WERI-Rb-1 (cell line): ENCODE data around the gene AQR.

Experiments
- DNase-seq: peaks from one replicate; pipeline ENCODE4 v3.0.0-alpha.2; 2020
- H3K27ac ChIP-seq: fragments of 250-450 bp; sonication (Bioruptor Pico); 2 replicates; pipeline ENCODE4 v1.5.1; 2020; ENCODE audit warnings: mild to moderate bottlenecking, moderate library complexity
- H3K27me3 ChIP-seq: fragments of 250-450 bp; sonication (Bioruptor Pico); 2 replicates; pipeline ENCODE4 v1.5.1; 2021; ENCODE audit warnings: mild to moderate bottlenecking, low read depth, moderate library complexity; ENCODE audit not compliant: insufficient read depth, severe bottlenecking
- H3K36me3 ChIP-seq: fragments of 250-450 bp; sonication (Bioruptor Pico); 2 replicates; pipeline ENCODE4 v1.5.1; 2020; ENCODE audit warnings: mild to moderate bottlenecking, moderate library complexity
- H3K4me3 ChIP-seq: 2 replicates; pipeline ENCODE4 v1.5.1; 2011; ENCODE audit warnings: low read depth, mild to moderate bottlenecking, control low read depth, low read length
- H3K9me3 ChIP-seq: fragments of 250-450 bp; sonication (Bioruptor Pico); 2 replicates; pipeline ENCODE4 v1.5.1; 2021; ENCODE audit warnings: mild to moderate bottlenecking, moderate library complexity; ENCODE audit not compliant: severe bottlenecking
- CTCF ChIP-seq: IDR thresholded peaks from 2 replicates; pipeline ENCODE4 v1.5.1; 2011; ENCODE audit warnings: low read depth, mild to moderate bottlenecking, control low read depth, inconsistent platforms, low read length

AQR gene

DNA sequence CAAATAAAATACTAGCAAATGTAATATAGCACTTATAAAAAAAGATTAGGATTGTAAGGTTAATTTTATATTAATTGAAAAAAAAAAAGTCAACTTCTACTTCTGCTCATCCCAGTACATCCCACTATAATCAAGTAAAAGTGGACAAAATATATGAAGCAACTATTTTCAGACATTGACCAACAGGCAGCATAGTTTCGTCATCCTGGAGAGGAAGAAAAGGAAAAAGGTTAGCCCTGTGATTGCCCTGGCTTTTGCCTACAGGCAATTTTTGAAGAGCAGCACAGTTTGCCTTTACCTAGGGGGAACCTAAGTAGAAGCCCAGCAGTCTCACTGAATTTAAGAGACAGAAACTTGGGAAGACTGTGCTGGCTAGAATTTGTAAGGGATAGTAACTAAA is 121.9 kb downstream of the AQR start:
- Histone ChIP-seq H3K27me3 (no peaks in the 10 kb centered on the region), H3K4me3 (no peak overlapping the region), H3K9me3 (no peaks in the 10 kb centered on the region), H3K36me3 (no peaks in the 10 kb centered on the region), H3K27ac (no peak overlapping the region)
- no peak for DNase-seq
- no peak for TF ChIP-seq CTCF

- Histone ChIP-seq H3K27ac (no peak overlapping the region), H3K4me3 (no peak overlapping the region), H3K27me3 (no peaks in the 10 kb centered on the region), H3K9me3 (no peaks in the 10 kb centered on the region), H3K36me3 (no peaks in the 10 kb centered on the region)
- no peak for TF ChIP-seq CTCF
- DNase-seq = no peak
Observed at GRCh38 chr15:34841262-34841725, 128.2 kb downstream of the AQR start.

- Histone ChIP-seq H3K4me3 (no peak overlapping the region), H3K9me3 (peaks cover 6% of the 10 kb centered on the region), H3K36me3 (no peaks in the 10 kb centered on the region), H3K27me3 (no peaks in the 10 kb centered on the region), H3K27ac (no peak overlapping the region)
- no peak for DNase-seq
- TF ChIP-seq CTCF = no peak
Observed at GRCh38 chr15:34838282-34838681, 131.3 kb downstream of the AQR start.

DNA sequence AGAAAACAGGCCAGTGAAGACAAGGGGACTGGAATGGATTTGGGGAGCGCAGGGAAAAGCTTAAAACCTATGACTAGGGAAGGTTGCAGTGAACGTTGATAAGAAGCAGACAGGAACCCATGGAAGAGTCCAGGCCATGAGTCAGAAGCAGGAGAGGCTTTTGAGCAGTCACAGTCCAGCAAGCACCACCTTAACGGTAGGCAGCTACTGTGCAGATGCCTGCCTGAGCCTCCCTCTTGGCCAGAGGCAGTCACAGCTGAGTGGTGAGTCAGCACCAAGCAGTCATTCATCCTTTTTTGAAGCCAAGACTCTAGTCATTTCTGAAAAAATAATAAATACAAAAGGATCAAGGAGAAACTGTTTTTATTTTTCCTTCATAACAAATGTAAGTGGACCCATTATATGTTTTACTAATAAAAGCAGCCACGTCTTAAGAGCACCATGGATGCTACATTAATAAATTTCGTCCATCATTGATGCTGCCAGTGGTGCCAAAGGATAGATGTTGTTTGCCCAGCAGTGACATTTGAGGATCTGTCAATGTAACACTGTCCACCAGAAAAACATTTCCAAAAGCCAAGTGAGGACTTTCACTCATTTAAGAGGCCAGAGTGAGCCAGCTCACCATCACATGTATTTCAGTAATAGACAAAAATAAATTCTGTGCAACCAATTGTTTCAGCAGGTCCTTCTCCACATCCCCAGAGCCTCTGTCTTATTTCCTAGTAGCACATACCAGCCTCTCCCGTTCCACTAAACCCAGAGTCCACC is 132.1 kb downstream of the AQR start:
- no peak for TF ChIP-seq CTCF
- H3K9me3 ChIP-seq = peaks cover 10% of the 10 kb centered on the region
- DNase-seq = no peak

DNA sequence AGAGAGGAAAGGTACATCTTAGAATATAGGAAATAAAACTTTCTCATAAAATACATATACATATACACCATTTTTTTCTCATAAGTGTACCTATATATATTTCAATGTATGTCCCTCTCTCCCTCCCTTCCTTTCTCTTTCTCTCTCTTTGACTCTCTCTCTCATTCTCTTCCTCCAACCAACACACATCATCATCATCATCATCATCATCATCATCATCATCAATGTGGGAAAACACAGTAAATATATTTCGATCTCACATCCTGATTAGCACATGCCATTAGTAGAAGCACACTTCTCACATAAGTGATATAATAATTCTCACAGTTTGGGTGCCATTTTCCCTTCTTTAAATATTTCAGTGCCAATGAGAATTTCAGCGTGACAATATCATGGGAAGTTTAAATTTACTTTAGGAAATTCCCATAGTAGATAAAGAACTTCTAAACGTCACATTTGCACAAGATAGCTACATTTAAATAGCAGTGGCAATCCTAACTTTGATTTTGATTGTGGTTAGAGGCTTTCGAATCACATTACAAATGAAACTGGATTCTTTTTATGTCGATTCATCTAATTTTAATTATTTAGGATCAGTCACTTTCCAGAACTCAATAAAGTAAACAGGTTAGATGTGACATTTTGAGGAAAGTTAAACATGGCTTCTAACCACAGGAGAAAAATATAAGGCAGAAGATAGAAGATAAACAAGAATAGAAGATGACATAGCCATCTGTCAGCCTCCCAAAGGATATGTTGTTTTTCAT is 141.2 kb downstream of the AQR start:
- DNase-seq = no peak
- Histone ChIP-seq H3K9me3 (peaks cover 4% of the 10 kb centered on the region), H3K36me3 (no peaks in the 10 kb centered on the region), H3K27ac (no peak overlapping the region), H3K4me3 (no peak overlapping the region), H3K27me3 (no peaks in the 10 kb centered on the region)
- TF ChIP-seq CTCF = no peak

More for the DNA sequence above, 132.1 kb downstream of the AQR start:
- Histone ChIP-seq H3K27me3 (no peaks in the 10 kb centered on the region), H3K27ac (no peak overlapping the region), H3K4me3 (no peak overlapping the region), H3K36me3 (no peaks in the 10 kb centered on the region)
